ENCODE data around the gene LRRC15. TPM values are rescaled to one million over a fixed set of nuclear protein-coding genes. Genes with fewer than 3 reads are reported as not detected.

Gene LRRC15
- polyA plus RNA-seq, 12 donors = 0.08 to 1.1 (median 0.38) TPM; not detected in 2

- peak; percentile 70 for DNase-seq
Observed at GRCh38 chr3:194364652-194365434, 4.7 kb downstream of the LRRC15 start.

GRCh38 chr3:194364314-194364651 lies 5.3 kb downstream of the LRRC15 start:
- DNase-seq = no peak

GRCh38 chr3:194360568-194360967 lies 9.0 kb downstream of the LRRC15 start:
- DNase-seq = no peak

GRCh38 chr3:194357681-194358080 lies 11.9 kb downstream of the LRRC15 start:
- no peak for DNase-seq

GRCh38 chr3:194355379-194355778 lies 14.2 kb downstream of the LRRC15 start:
- no peak for DNase-seq

- no peak for DNase-seq
Observed at GRCh38 chr3:194354315-194354714, 15.2 kb downstream of the LRRC15 start.

GRCh38 chr3:194352667-194353246 lies 16.8 kb downstream of the LRRC15 start:
- no peak for DNase-seq

GRCh38 chr3:194351952-194352536 lies 17.5 kb downstream of the LRRC15 start:
- DNase-seq = no peak

GRCh38 chr3:194351080-194351672 lies 18.4 kb downstream of the LRRC15 start, which contains the start of gene CPN2:
TSS of gene CPN2 (minus strand) at chr3:194351328. CDS start at chr3:194342702, 8,626 bp downstream.
- no peak for DNase-seq

- no peak for DNase-seq
Observed at GRCh38 chr3:194350726-194351071, 18.8 kb downstream of the LRRC15 start.

- DNase-seq = no peak
Observed at GRCh38 chr3:194348354-194348753, 21.2 kb downstream of the LRRC15 start.

GRCh38 chr3:194346621-194347020 lies 22.9 kb downstream of the LRRC15 start:
- DNase-seq = no peak

GRCh38 chr3:194346035-194346434 lies 23.5 kb downstream of the LRRC15 start:
- DNase-seq = no peak

- peak; percentile 80 for DNase-seq
Observed at GRCh38 chr3:194344012-194344411, 25.5 kb downstream of the LRRC15 start.

GRCh38 chr3:194343561-194343893 lies 26.0 kb downstream of the LRRC15 start:
- DNase-seq = no peak

GRCh38 chr3:194342861-194343560 lies 26.5 kb downstream of the LRRC15 start:
- no peak for DNase-seq

GRCh38 chr3:194340757-194341400 lies 28.7 kb downstream of the LRRC15 start:
- no peak for DNase-seq

GRCh38 chr3:194339840-194340239 lies 29.7 kb downstream of the LRRC15 start:
- no peak for DNase-seq

GRCh38 chr3:194339356-194339755 lies 30.2 kb downstream of the LRRC15 start:
- DNase-seq = no peak

- no peak for DNase-seq
Observed at GRCh38 chr3:194337965-194338753, 31.4 kb downstream of the LRRC15 start.
